HepG2 (cell line): ENCODE measurements around the gene ANO6. TPM values are rescaled to one million over a fixed set of nuclear protein-coding genes. Genes with fewer than 3 reads are reported as not detected.

Experiments used
- ATAC-seq: fragments of 200-7000 bp; cut with Tn5 transposase; 3 replicates; pipeline ENCODE4 v1.9.1; 2020; ENCODE audit warnings: mild to moderate bottlenecking, moderate library complexity
- BruUV-seq: library from RNA; stranded (reverse); fragments of 400-500 nt; replicated peaks from 2 replicates; lab custom pipeline; 2021; lab: Mats Ljungman, UMichigan
- CTCF ChIA-PET: fragments of 300-600 bp; formaldehyde crosslinking; extraction: SDS; loops from one replicate; lab custom pipeline; 2021; ENCODE audit warnings: low total read pairs, inconsistent platforms, low intra/inter-chr PET ratio; lab: Yijun Ruan, JAX
- POLR2A ChIA-PET: fragments of 350-600 bp; sonication (Branson Sonifier 250); formaldehyde crosslinking; loops from one replicate; lab custom pipeline; 2020; ENCODE audit warnings: antibody characterized with exemption, inconsistent platforms; lab: Yijun Ruan, JAX
- DNase-seq: peaks from one replicate; pipeline ENCODE4 v3.0.0-alpha.2; 2015; ENCODE audit warnings: low spot score
- FAIRE-seq: peaks from 3 replicates; lab custom pipeline; 2011; peaks lifted over from hg19 to GRCh38; lab: Jason Lieb, UNC
- H2AFZ ChIP-seq: one replicate; pipeline ENCODE4 v1.6.1; 2011; ENCODE audit warnings: low read length, inconsistent platforms
- H3K27ac ChIP-seq: fragments of 300-600 bp; 3 replicates; pipeline ENCODE4 v1.8.0; 2011; ENCODE audit warnings: mixed run types, mild to moderate bottlenecking, mixed read lengths, low read length, inconsistent platforms; ENCODE audit not compliant: insufficient read depth; ENCODE audit errors: extremely low read length
- H3K27me3 ChIP-seq, 2 experiments: fragments of 200-600 bp in 1 of 2; 2 replicates in 1 of 2; 3 replicates in 1 of 2; pipeline versions ENCODE4 v1.6.0 to v1.8.0; 2011; ENCODE audit warnings: low read length in 2 of 2, mild to moderate bottlenecking in 2 of 2, moderate library complexity in 2 of 2, inconsistent platforms in 1 of 2; ENCODE audit not compliant: insufficient read depth in 2 of 2, control insufficient read depth in 1 of 2
- H3K36me3 ChIP-seq, 2 experiments: fragments of 200-600 bp in 1 of 2; replicated peaks in 1 of 2; 2 replicates in 1 of 2; 3 replicates in 1 of 2; pipeline versions ENCODE4 v1.5.1 to v1.8.0; 2011; ENCODE audit warnings: low read length in 2 of 2, inconsistent platforms in 1 of 2; ENCODE audit not compliant: insufficient read depth in 2 of 2, control insufficient read depth in 1 of 2
- H3K4me1 ChIP-seq: 2 replicates; pipeline ENCODE4 v1.5.1; 2012; ENCODE audit warnings: low read length, inconsistent platforms; ENCODE audit not compliant: insufficient read depth
- H3K4me2 ChIP-seq: 2 replicates; pipeline ENCODE4 v1.6.0; 2011; ENCODE audit warnings: low read depth, low read length, inconsistent platforms
- H3K4me3 ChIP-seq, 3 experiments: fragments of 200-600 bp in 1 of 3; sonication (generic), shearing (Covaris generic) in 1 of 3; replicated peaks in 1 of 3; 2 replicates each; pipeline ENCODE4 v1.5.1; 2011 to 2016; ENCODE audit warnings: low read length in 3 of 3, inconsistent platforms in 2 of 3, low read depth in 2 of 3, mild to moderate bottlenecking in 2 of 3, control low read depth in 1 of 3, mixed read lengths in 1 of 3; ENCODE audit not compliant: insufficient read depth in 1 of 3
- H3K79me2 ChIP-seq: one replicate; pipeline ENCODE4 v1.6.1; 2011; ENCODE audit warnings: low read length, inconsistent platforms; ENCODE audit not compliant: insufficient read depth
- H3K9ac ChIP-seq: 2 replicates; pipeline ENCODE4 v1.6.0; 2011; ENCODE audit warnings: mild to moderate bottlenecking, low read depth, low read length, inconsistent platforms; ENCODE audit not compliant: insufficient read depth
- H3K9me3 ChIP-seq: 2 replicates; pipeline ENCODE4 v1.5.1; 2012; ENCODE audit warnings: mild to moderate bottlenecking, low read length
- H4K20me1 ChIP-seq: 2 replicates; pipeline ENCODE4 v1.6.0; 2011; ENCODE audit warnings: inconsistent platforms, mild to moderate bottlenecking, low read length, moderate library complexity; ENCODE audit not compliant: insufficient read depth
- ATM ChIP-seq: fragments of 450-650 bp; IDR thresholded peaks from 2 replicates; pipeline ENCODE4 v1.7.1; 2017; ENCODE audit warnings: mild to moderate bottlenecking, borderline replicate concordance
- CEBPB ChIP-seq: IDR thresholded peaks from 2 replicates; pipeline ENCODE4 v1.6.1; 2011; ENCODE audit warnings: low read depth, low read length, improper control_type of control experiment, borderline replicate concordance
- EEA1 ChIP-seq: sonication (generic); formaldehyde crosslinking; IDR thresholded peaks from 2 replicates; pipeline ENCODE4 v1.5.1; 2020; ENCODE audit warnings: mild to moderate bottlenecking, missing genetic modification reagents, borderline replicate concordance
- FOSL1 ChIP-seq: sonication (generic); formaldehyde crosslinking; IDR thresholded peaks from 2 replicates; pipeline ENCODE4 v1.9.0; 2021; ENCODE audit warnings: missing genetic modification reagents, borderline replicate concordance
- GABPB1 ChIP-seq: IDR thresholded peaks from 2 replicates; pipeline ENCODE4 v1.6.1; 2016; ENCODE audit warnings: mild to moderate bottlenecking, missing genetic modification reagents, moderate library complexity, missing compliant biosample characterization
- GTF2F1 ChIP-seq: fragments of 150-350 bp; IDR thresholded peaks from 2 replicates; pipeline ENCODE4 v1.6.1; 2014; ENCODE audit warnings: low read length
- HOXA7 ChIP-seq: sonication (generic); formaldehyde crosslinking; IDR thresholded peaks from 2 replicates; pipeline ENCODE4 v1.8.1; 2022; ENCODE audit warnings: mild to moderate bottlenecking, missing genetic modification reagents, moderate library complexity
- TCF7L2 ChIP-seq: IDR thresholded peaks from 2 replicates; pipeline ENCODE4 v1.6.1; 2011; ENCODE audit warnings: mild to moderate bottlenecking, low read depth, low read length, moderate library complexity
- TERF1 ChIP-seq: sonication (generic); formaldehyde crosslinking; IDR thresholded peaks from 2 replicates; pipeline ENCODE4 v1.8.0; 2022; ENCODE audit warnings: mild to moderate bottlenecking, missing genetic modification reagents, moderate library complexity
- TFDP2 ChIP-seq: sonication (generic); formaldehyde crosslinking; IDR thresholded peaks from 2 replicates; pipeline ENCODE4 v1.4.0; 2020; ENCODE audit warnings: missing genetic modification reagents
- ZBTB49 ChIP-seq: sonication (generic); formaldehyde crosslinking; IDR thresholded peaks from 2 replicates; pipeline ENCODE4 v1.4.0; 2020; ENCODE audit warnings: missing genetic modification reagents, borderline replicate concordance
- ZBTB8A ChIP-seq: sonication (generic); formaldehyde crosslinking; IDR thresholded peaks from 2 replicates; pipeline ENCODE4 v1.4.0; 2020; ENCODE audit warnings: mild to moderate bottlenecking, low read depth, missing genetic modification reagents, borderline replicate concordance
- ZNF101 ChIP-seq: sonication (generic); formaldehyde crosslinking; IDR thresholded peaks from 2 replicates; pipeline ENCODE4 v1.4.0; 2020; ENCODE audit warnings: mild to moderate bottlenecking, low read depth, missing genetic modification reagents, borderline replicate concordance
- ZNF33A ChIP-seq: sonication (generic); formaldehyde crosslinking; IDR thresholded peaks from 2 replicates; pipeline ENCODE4 v1.5.1; 2020; ENCODE audit warnings: missing genetic modification reagents, mild to moderate bottlenecking, moderate library complexity, borderline replicate concordance
- ZNF841 ChIP-seq: sonication (generic); formaldehyde crosslinking; IDR thresholded peaks from 2 replicates; pipeline ENCODE4 v1.8.1; 2023; ENCODE audit warnings: missing genetic modification reagents, borderline replicate concordance
- WGBS: methylation state at CpG from one replicate; pipeline ENCODE4 v1.1.6; 2017; ENCODE audit warnings: low lambda C conversion rate; 5-methylcytosine and 5-hydroxymethylcytosine counted together
- in situ Hi-C: cut with HindIII; loops from 2 replicates; pipeline ENCODE4 v1.10.0; 2017; ENCODE audit warnings: low pct_unique_long_range_greater_than_20kb; ENCODE audit not compliant: extremely low pct_ligation_motif_present
- intact Hi-C: fragments of 100-400 bp; cut with micrococcal nuclease; formaldehyde crosslinking; loops from one replicate; pipeline ENCODE4 v1.10.0; 2022; ENCODE audit not compliant: unreplicated experiment
- polyA plus RNA-seq, 8 experiments: library from polyadenylated mRNA; depleted of rRNA in 3 of 8; stranded (reverse) in 7 of 8; unstranded in 1 of 8; fragments of >200 nt; fragmentation: Illumina TruSeq in 4 of 8; extraction: Trizol in 4 of 8; gene quantifications; 2 replicates each; pipeline versions ENCODE4 v1.2.1 to v1.2.3, GENCODE V29; 2011 to 2016; ENCODE audit warnings: low read depth in 4 of 8, missing spikeins in 1 of 8, mixed read lengths in 1 of 8; ENCODE audit not compliant: insufficient read depth in 1 of 8
- total RNA-seq, 5 experiments: library from RNA; depleted of rRNA; stranded (reverse); fragments of >200 nt; fragmentation: Illumina TruSeq; extraction: Trizol; gene quantifications; 2 replicates each; pipeline ENCODE4 v1.2.3, GENCODE V29; 2016; ENCODE audit warnings: low read depth in 1 of 5
- TF ChIP-seq, protein P1 (sequence below): sonication (generic); formaldehyde crosslinking; conservative IDR thresholded peaks from 2 replicates; pipeline ENCODE4 v1.4.0; 2020; ENCODE audit warnings: missing genetic modification reagents
- TF ChIP-seq, protein P2 (sequence below): sonication (generic); formaldehyde crosslinking; IDR thresholded peaks from 2 replicates; pipeline ENCODE4 v1.8.0; 2023; ENCODE audit warnings: mild to moderate bottlenecking, missing genetic modification reagents

The ANO6 gene
- total and polyA plus RNA-seq, 2 of the 13 experiments (the other 11 are each of a cell fraction or from before 2014, with no cell fraction given) = 37.8 to 57.1 TPM

DNA sequence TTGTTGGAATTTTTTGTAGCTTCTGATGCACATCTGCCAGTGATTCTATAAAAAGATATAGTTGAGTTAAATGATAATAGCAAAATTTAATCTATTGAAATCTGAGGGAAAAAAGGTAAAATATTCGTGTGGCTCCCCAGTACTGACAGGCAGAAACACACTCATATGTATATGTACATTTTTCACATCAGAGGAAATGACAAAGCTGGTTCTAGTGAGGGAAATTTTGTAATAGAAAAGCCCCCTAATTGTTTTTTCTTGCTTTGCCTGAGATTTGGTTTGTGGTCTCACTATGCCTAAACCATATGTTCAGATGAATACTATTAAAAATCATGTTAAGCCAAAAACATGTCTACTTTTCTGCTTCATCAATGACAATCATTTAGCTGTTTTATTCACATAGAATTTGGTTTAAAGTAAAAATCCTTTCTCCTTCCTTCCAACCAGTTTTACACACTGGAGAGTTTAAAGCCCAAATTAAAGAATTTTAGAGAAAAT lies 203.5 kb downstream of the ANO6 start:
- H4K20me1 ChIP-seq = no peaks in the 10 kb centered on the region
- H3K4me1 ChIP-seq = no peaks in the 10 kb centered on the region
- H3K27ac ChIP-seq = no peak overlapping the region
- H3K79me2 ChIP-seq = no peaks in the 10 kb centered on the region
- peaks cover 17 to 43% of the 10 kb centered on the region in 2 experiments for H3K36me3 ChIP-seq
- no peak overlapping the region for H2AFZ ChIP-seq
- in situ Hi-C loops (no loop called here), intact Hi-C loops (no loop called here)
- ChIA-PET CTCF (no interaction called here), POLR2A (no interaction called here)
- H3K4me3 ChIP-seq = no peak overlapping the region
- no peaks in the 10 kb centered on the region for H3K9me3 ChIP-seq
- no TSS peak for BruUV-seq
- TF ChIP-seq ZNF841 (CRISPR knock-in tag) (no peak), TERF1 (CRISPR knock-in tag) (no peak), ZBTB49 (CRISPR knock-in tag) (no peak), ATM (no peak), ZBTB8A (CRISPR knock-in tag) (no peak), ZNF101 (CRISPR knock-in tag) (no peak), TFDP2 (CRISPR knock-in tag) (no peak), EEA1 (CRISPR knock-in tag) (no peak), FOSL1 (CRISPR knock-in tag) (no peak), GABPB1 (CRISPR knock-in tag) (no peak), TCF7L2 (no peak), GTF2F1 (no peak), HOXA7 (CRISPR knock-in tag) (no peak), ZNF33A (no peak), CEBPB (no peak)
- TF ChIP-seq, protein P1, sequence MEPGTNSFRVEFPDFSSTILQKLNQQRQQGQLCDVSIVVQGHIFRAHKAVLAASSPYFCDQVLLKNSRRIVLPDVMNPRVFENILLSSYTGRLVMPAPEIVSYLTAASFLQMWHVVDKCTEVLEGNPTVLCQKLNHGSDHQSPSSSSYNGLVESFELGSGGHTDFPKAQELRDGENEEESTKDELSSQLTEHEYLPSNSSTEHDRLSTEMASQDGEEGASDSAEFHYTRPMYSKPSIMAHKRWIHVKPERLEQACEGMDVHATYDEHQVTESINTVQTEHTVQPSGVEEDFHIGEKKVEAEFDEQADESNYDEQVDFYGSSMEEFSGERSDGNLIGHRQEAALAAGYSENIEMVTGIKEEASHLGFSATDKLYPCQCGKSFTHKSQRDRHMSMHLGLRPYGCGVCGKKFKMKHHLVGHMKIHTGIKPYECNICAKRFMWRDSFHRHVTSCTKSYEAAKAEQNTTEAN (CRISPR knock-in tag) = no peak
- TF ChIP-seq, protein P2, sequence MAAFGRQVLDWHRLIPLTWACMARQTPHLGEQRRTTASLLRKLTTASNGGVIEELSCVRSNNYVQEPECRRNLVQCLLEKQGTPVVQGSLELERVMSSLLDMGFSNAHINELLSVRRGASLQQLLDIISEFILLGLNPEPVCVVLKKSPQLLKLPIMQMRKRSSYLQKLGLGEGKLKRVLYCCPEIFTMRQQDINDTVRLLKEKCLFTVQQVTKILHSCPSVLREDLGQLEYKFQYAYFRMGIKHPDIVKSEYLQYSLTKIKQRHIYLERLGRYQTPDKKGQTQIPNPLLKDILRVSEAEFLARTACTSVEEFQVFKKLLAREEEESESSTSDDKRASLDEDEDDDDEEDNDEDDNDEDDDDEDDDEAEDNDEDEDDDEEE = no peak
- no peaks in the 10 kb centered on the region for H3K27me3 ChIP-seq
- DNase-seq = no peak
- no peak for ATAC-seq
- FAIRE-seq = no peak
- 96% methylated on average over 1 of the region's 1 CpG for WGBS
- no peak overlapping the region for H3K9ac ChIP-seq
- no peak overlapping the region for H3K4me2 ChIP-seq
